B cell (primary cell): ENCODE measurements around the gene DHRS4L2. TPM values are rescaled to one million over a fixed set of nuclear protein-coding genes. Genes with fewer than 3 reads are reported as not detected.
"Not testable (repeated sequence)": the region's sequence is repeated elsewhere in the genome, so short reads cannot be mapped to it uniquely, and the experiment has no call there.

ENCODE experiments used
- ATAC-seq: fragments of 200-7000 bp; cut with Tn5 transposase; one replicate; pipeline ENCODE4 v1.10.0; 2021; ENCODE audit warnings: low read depth, mild to moderate bottlenecking, moderate number of reproducible peaks, moderate library complexity
- CTCF ChIA-PET: fragments of 350-600 bp; sonication (Branson Sonifier 250); formaldehyde crosslinking; loops from one replicate; lab custom pipeline; 2021; ENCODE audit warnings: antibody characterized with exemption, inconsistent platforms; lab: Charles Lee
- POLR2A ChIA-PET: fragments of 350-600 bp; sonication (Branson Sonifier 250); formaldehyde crosslinking; loops from one replicate; lab custom pipeline; 2021; ENCODE audit warnings: antibody characterized with exemption; lab: Charles Lee
- DNase-seq: peaks from one replicate; pipeline ENCODE4 v3.0.0; 2013
- H2AFZ ChIP-seq: 2 replicates; pipeline ENCODE4 v1.6.1; 2012; ENCODE audit warnings: mild to moderate bottlenecking, low read depth, low read length; ENCODE audit not compliant: insufficient read depth, poor library complexity, severe bottlenecking
- H3K27ac ChIP-seq, 2 donors: 1 replicate in 1 of 2; 2 replicates in 1 of 2; pipeline ENCODE4 v1.5.1; 2012 to 2013; ENCODE audit warnings: low read length in 2 of 2, mild to moderate bottlenecking in 2 of 2, moderate library complexity in 1 of 2
- H3K27me3 ChIP-seq, 4 experiments: fragments of 200-600 bp in 1 of 4; sonication (generic) in 1 of 4; replicated peaks in 1 of 4; 1 replicate in 2 of 4; 2 replicates in 2 of 4; pipeline versions ENCODE4 v1.6.1 to v1.7.0; 2013 to 2016; ENCODE audit warnings: low read length in 3 of 4, mild to moderate bottlenecking in 2 of 4, mixed read lengths in 1 of 4, moderate library complexity in 1 of 4; ENCODE audit not compliant: insufficient read depth in 4 of 4, control insufficient read depth in 3 of 4; ENCODE audit errors: control extremely low read depth in 1 of 4
- H3K36me3 ChIP-seq, 2 experiments: replicated peaks in 1 of 2; 1 replicate in 1 of 2; 2 replicates in 1 of 2; pipeline versions ENCODE4 v1.6.1 to v1.7.1; 2013; ENCODE audit warnings: low read length in 1 of 2; ENCODE audit not compliant: insufficient read depth in 2 of 2, control insufficient read depth in 1 of 2; ENCODE audit errors: control extremely low read depth in 1 of 2, extremely low read depth in 1 of 2
- H3K4me1 ChIP-seq, 2 donors: fragments of 200-600 bp in 1 of 2; sonication (generic) in 1 of 2; 1 replicate in 1 of 2; 2 replicates in 1 of 2; pipeline versions ENCODE4 v1.5.1 to v1.6.1; 2013 to 2017; ENCODE audit warnings: low read length in 2 of 2; ENCODE audit not compliant: control insufficient read depth in 2 of 2, insufficient read depth in 2 of 2
- H3K4me2 ChIP-seq: replicated peaks from 2 replicates; pipeline ENCODE3; 2012; ENCODE audit warnings: mild to moderate bottlenecking, low read depth, low read length; ENCODE audit not compliant: poor library complexity, severe bottlenecking
- H3K4me3 ChIP-seq, 5 experiments: fragments of 200-600 bp in 1 of 5; sonication (generic) in 1 of 5; 1 replicate in 3 of 5; 2 replicates in 2 of 5; pipeline versions ENCODE4 v1.5.1 to v1.7.0; 2011 to 2016; ENCODE audit warnings: low read length in 4 of 5, mild to moderate bottlenecking in 4 of 5, low read depth in 2 of 5, control low read depth in 1 of 5, moderate library complexity in 1 of 5; ENCODE audit not compliant: insufficient read depth in 1 of 5; ENCODE audit errors: control extremely low read depth in 1 of 5, extremely low read depth in 1 of 5
- H3K79me2 ChIP-seq: fragments of 200-600 bp; sonication (generic); one replicate; pipeline ENCODE4 v1.6.0; 2016; ENCODE audit warnings: low read length; ENCODE audit not compliant: control insufficient read depth, insufficient read depth
- H3K9ac ChIP-seq: fragments of 200-600 bp; sonication (generic); 2 replicates; pipeline ENCODE4 v1.6.1; 2017; ENCODE audit warnings: mild to moderate bottlenecking, low read length, moderate library complexity
- H3K9me3 ChIP-seq, 3 donors: one replicate each; pipeline versions ENCODE4 v1.6.1 to v1.7.1; 2013; ENCODE audit warnings: low read length in 2 of 3; ENCODE audit not compliant: control insufficient read depth in 2 of 3, insufficient read depth in 1 of 3; ENCODE audit errors: control extremely low read depth in 1 of 3
- H4K20me1 ChIP-seq: 2 replicates; pipeline ENCODE4 v1.6.0; 2012; ENCODE audit warnings: mild to moderate bottlenecking, low read length; ENCODE audit not compliant: insufficient read depth, control insufficient read depth, poor library complexity, severe bottlenecking
- H3K27ac Mint-ChIP-seq: one replicate; pipeline ENCODE4 v1.8.0; 2021; ENCODE audit warnings: mixed read lengths
- H3K27me3 Mint-ChIP-seq: one replicate; pipeline ENCODE4 v1.8.0; 2021; ENCODE audit warnings: mixed read lengths
- H3K4me1 Mint-ChIP-seq: one replicate; pipeline ENCODE4 v1.8.0; 2021; ENCODE audit warnings: mixed read lengths
- H3K4me3 Mint-ChIP-seq: one replicate; pipeline ENCODE4 v1.8.0; 2021; ENCODE audit warnings: mixed read lengths
- H3K9me3 Mint-ChIP-seq: one replicate; pipeline ENCODE4 v1.8.0; 2022; ENCODE audit warnings: mixed read lengths; ENCODE audit not compliant: insufficient read depth
- CTCF ChIP-seq: fragments of 200-600 bp; IDR thresholded peaks from one replicate; pipeline ENCODE4 v1.8.0; 2022; ENCODE audit warnings: antibody characterized with exemption, mild to moderate bottlenecking
- EZH2 ChIP-seq: IDR thresholded peaks from 2 replicates; pipeline ENCODE4 v1.6.1; 2012; ENCODE audit warnings: borderline replicate concordance, low read depth, mild to moderate bottlenecking, moderate library complexity, low read length; ENCODE audit not compliant: insufficient read depth, poor library complexity, severe bottlenecking
- WGBS: methylation state at CpG from one replicate; pipeline ENCODE4 v1.1.5; 2013; ENCODE audit warnings: missing lambda C conversion rate; ENCODE audit not compliant: insufficient coverage; 5-methylcytosine and 5-hydroxymethylcytosine counted together
- intact Hi-C: fragments of 100-400 bp; cut with micrococcal nuclease; formaldehyde crosslinking; loops from one replicate; pipeline ENCODE4 v1.10.0; 2022
- polyA plus RNA-seq: library from polyadenylated mRNA; depleted of rRNA; stranded (reverse); fragments of >200 nt; gene quantifications from 2 replicates; pipeline ENCODE4 v1.2.3, GENCODE V29; 2012
- total RNA-seq, 2 donors: library from RNA; stranded (reverse); fragments of 120-200 nt in 1 of 2; gene quantifications; 1 replicate in 1 of 2; 2 replicates in 1 of 2; pipeline versions ENCODE4 v1.2.3 to v1.2.4, GENCODE V29; 2013 to 2022

DHRS4L2 gene
- total and polyA plus RNA-seq, 2 donors (not counting 1 experiment from before 2014, with no cell fraction given) = 11.2 to 16.3 TPM

- Histone ChIP-seq H3K36me3 (no peaks in the 10 kb centered on the region), H4K20me1 (no peaks in the 10 kb centered on the region), H3K4me3 (no peak overlapping the region), H3K9me3 (no peaks in the 10 kb centered on the region), H2AFZ (no peak overlapping the region), H3K27ac (no peak overlapping the region), H3K79me2 (no peaks in the 10 kb centered on the region), H3K4me2 (no peak overlapping the region), H3K9ac (no peak overlapping the region), H3K4me1 (peaks cover 3 to 14% of the 10 kb centered on the region in 2 donors), H3K27me3 (no peaks in the 10 kb centered on the region)
- Mint-ChIP-seq H3K27me3 (no peaks in the 10 kb centered on the region), H3K4me1 (peaks cover 23% of the 10 kb centered on the region), H3K4me3 (no peak overlapping the region), H3K27ac (no peak overlapping the region), H3K9me3 (no peaks in the 10 kb centered on the region)
- intact Hi-C loops = loop anchor here (5.0 to 10.0 kb wide), 2 partner anchors 52 to 120 kb away; no protein-coding TSS in a partner anchor
- 89% methylated on average over 1 of the region's 4 CpGs for WGBS
- no peak for DNase-seq
- TF ChIP-seq CTCF (no peak), EZH2 (no peak)
- no peak for ATAC-seq
- POLR2A ChIA-PET = no interaction called here
- CTCF ChIA-PET = interaction anchor here (1.0 kb wide), 1 partner anchor 122 kb away, joined by 3 read pairs; no protein-coding TSS in a partner anchor
Observed at GRCh38 chr14:23984891-23985602, 3.7 kb upstream of the DHRS4L2 start.

GRCh38 chr14:23988223-23988606 is 514 bp upstream of the DHRS4L2 start:
- DNase-seq, POLR2A ChIA-PET, H3K27me3 ChIP-seq, H3K27ac ChIP-seq, CTCF ChIA-PET, H3K79me2 ChIP-seq, H3K27me3 Mint-ChIP-seq, H3K9me3 Mint-ChIP-seq, H3K36me3 ChIP-seq, H4K20me1 ChIP-seq, H3K9me3 ChIP-seq: not testable (repeated sequence)
- intact Hi-C loops = loop anchor here (5.0 to 10.0 kb wide), 2 partner anchors 49 to 117 kb away; no protein-coding TSS in a partner anchor
- peak overlapping the region; percentile 78 for H3K4me2 ChIP-seq
- 76% methylated on average over 4 of the region's 6 CpGs for WGBS
- peak overlapping the region; percentile 70 for H3K27ac Mint-ChIP-seq
- H3K4me3 ChIP-seq = peak overlapping the region in 4 of 5 experiments; percentile 40 to 56 (median 54)
- H3K9ac ChIP-seq = peak overlapping the region; percentile 62
- H3K4me1 Mint-ChIP-seq = peaks cover 16% of the 10 kb centered on the region
- peak overlapping the region; percentile 84 for H3K4me3 Mint-ChIP-seq
- H2AFZ ChIP-seq = peak overlapping the region; percentile 80
- peak; percentile 7 for ATAC-seq
- peaks cover 3 to 14% of the 10 kb centered on the region in 2 donors for H3K4me1 ChIP-seq

GRCh38 chr14:23989734-23990445 is 1.2 kb downstream of the DHRS4L2 start:
- ATAC-seq, H3K27me3 ChIP-seq, H3K9me3 Mint-ChIP-seq, H3K9me3 ChIP-seq, H3K36me3 ChIP-seq, H3K79me2 ChIP-seq, H3K9ac ChIP-seq, H3K4me2 ChIP-seq, H4K20me1 ChIP-seq, DNase-seq, H3K27ac ChIP-seq, H3K27me3 Mint-ChIP-seq, POLR2A ChIA-PET, H3K4me3 ChIP-seq: not testable (repeated sequence)
- 97% methylated on average over 12 of the region's 21 CpGs for WGBS
- H3K27ac Mint-ChIP-seq = peak overlapping the region; percentile 44
- H2AFZ ChIP-seq = peak overlapping the region; percentile 80
- peaks cover 16% of the 10 kb centered on the region for H3K4me1 Mint-ChIP-seq
- H3K4me3 Mint-ChIP-seq = peak overlapping the region; percentile 84
- CTCF ChIA-PET = interaction anchor here (1.7 kb wide), 1 partner anchor 102 kb away, joined by 3 read pairs; no protein-coding TSS in a partner anchor
- peaks cover 3 to 14% of the 10 kb centered on the region in 2 donors for H3K4me1 ChIP-seq
- intact Hi-C loops = loop anchor here (5.0 to 10.0 kb wide), 2 partner anchors 47 to 115 kb away; no protein-coding TSS in a partner anchor
